ENCODE data around the gene LGALS9B.
"Not testable (repeated sequence)": the region's sequence is repeated elsewhere in the genome, so short reads cannot be mapped to it uniquely, and the experiment has no call there.

LGALS9B gene

GRCh38 chr17:20466999-20467398, 340 bp downstream of the LGALS9B start:
- not testable (repeated sequence) for DNase-seq (ENCODE audit: low read depth)

- DNase-seq (ENCODE audit: low read depth) = not testable (repeated sequence)
Observed at GRCh38 chr17:20466553-20466952, 786 bp downstream of the LGALS9B start.

GRCh38 chr17:20465535-20465934, 1.8 kb downstream of the LGALS9B start:
- not testable (repeated sequence) for DNase-seq (ENCODE audit: low read depth)

GRCh38 chr17:20464854-20465414, 2.4 kb downstream of the LGALS9B start:
- DNase-seq (ENCODE audit: low read depth) = not testable (repeated sequence)

GRCh38 chr17:20462158-20462557, 5.2 kb downstream of the LGALS9B start:
- not testable (repeated sequence) for DNase-seq (ENCODE audit: low read depth)

- DNase-seq (ENCODE audit: low read depth) = not testable (repeated sequence)
Observed at GRCh38 chr17:20457848-20458381, 9.4 kb downstream of the LGALS9B start.

GRCh38 chr17:20455106-20455505, 12.2 kb downstream of the LGALS9B start:
- not testable (repeated sequence) for DNase-seq (ENCODE audit: low read depth)

- DNase-seq (ENCODE audit: low read depth) = not testable (repeated sequence)
Observed at GRCh38 chr17:20453820-20454434, 13.4 kb downstream of the LGALS9B start.

- not testable (repeated sequence) for DNase-seq (ENCODE audit: low read depth)
Observed at GRCh38 chr17:20450852-20451251, 16.5 kb downstream of the LGALS9B start.

GRCh38 chr17:20447534-20448321, 19.6 kb downstream of the LGALS9B start:
- not testable (repeated sequence) for DNase-seq (ENCODE audit: low read depth)

GRCh38 chr17:20446895-20447294, 20.4 kb downstream of the LGALS9B start:
- DNase-seq (ENCODE audit: low read depth) = not testable (repeated sequence)

- not testable (repeated sequence) for DNase-seq (ENCODE audit: low read depth)
Observed at GRCh38 chr17:20444581-20445236, 22.6 kb downstream of the LGALS9B start.

GRCh38 chr17:20444173-20444572, 23.2 kb downstream of the LGALS9B start:
- not testable (repeated sequence) for DNase-seq (ENCODE audit: low read depth)

GRCh38 chr17:20443632-20444031, 23.7 kb downstream of the LGALS9B start:
- DNase-seq (ENCODE audit: low read depth) = not testable (repeated sequence)

GRCh38 chr17:20440665-20441064, 26.7 kb downstream of the LGALS9B start:
- DNase-seq (ENCODE audit: low read depth) = not testable (repeated sequence)

- not testable (repeated sequence) for DNase-seq (ENCODE audit: low read depth)
Observed at GRCh38 chr17:20435166-20435565, 32.2 kb downstream of the LGALS9B start.

GRCh38 chr17:20433382-20433781, 34.0 kb downstream of the LGALS9B start:
- not testable (repeated sequence) for DNase-seq (ENCODE audit: low read depth)

GRCh38 chr17:20427264-20427663, 40.1 kb downstream of the LGALS9B start:
- DNase-seq (ENCODE audit: low read depth) = not testable (repeated sequence)

GRCh38 chr17:20422826-20423225, 44.5 kb downstream of the LGALS9B start:
- DNase-seq (ENCODE audit: low read depth) = not testable (repeated sequence)

- not testable (repeated sequence) for DNase-seq (ENCODE audit: low read depth)
Observed at GRCh38 chr17:20418838-20419237, 48.5 kb downstream of the LGALS9B start.

GRCh38 chr17:20417492-20418080, 49.8 kb downstream of the LGALS9B start:
- not testable (repeated sequence) for DNase-seq (ENCODE audit: low read depth)

Measured in fibroblast of gingiva (primary cell).